ENCODE results near the gene NNT.

Gene NNT

DNA sequence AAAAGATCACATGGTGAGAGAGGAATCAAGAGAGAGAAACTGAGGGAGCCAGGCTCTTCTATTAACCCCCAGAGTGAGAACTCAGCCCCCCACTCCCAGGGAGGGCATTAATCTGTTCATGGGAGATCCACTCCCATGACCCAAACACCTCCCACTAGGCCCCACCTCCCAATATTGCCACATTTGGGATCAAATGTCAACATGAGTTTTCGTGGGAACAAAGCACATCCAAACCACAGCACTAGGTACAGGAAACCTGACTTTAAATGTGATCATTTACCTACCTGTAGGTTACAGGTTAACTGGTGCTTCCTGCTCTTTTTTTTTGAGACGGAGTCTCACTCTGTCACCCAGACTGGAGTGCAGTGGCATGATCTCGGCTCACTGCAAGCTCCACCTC, 16.9 kb downstream of the NNT start:
- no peak overlapping the region for H3K4me3 ChIP-seq
- TF ChIP-seq CTCF (IDR thresholded peaks at IDR 0.05) = no peak
- H3K27ac ChIP-seq = no peak overlapping the region
- H3K9me3 ChIP-seq = no peaks in the 10 kb centered on the region
- intact Hi-C loops (cut with DNase I; ENCODE audit: low total_unique reads) = loop anchor here (10.0 kb wide), 1 partner anchor 1155 kb away; no protein-coding TSS in a partner anchor
- H3K36me3 ChIP-seq = peaks cover 12 to 34% (median 18%) of the 10 kb centered on the region in 3 donors
- H3K4me1 ChIP-seq = peaks cover 0 to 13% (median 0%) of the 10 kb centered on the region in 4 donors
- no peaks in the 10 kb centered on the region for H3K27me3 ChIP-seq
- DNase-seq = no peak

DNA sequence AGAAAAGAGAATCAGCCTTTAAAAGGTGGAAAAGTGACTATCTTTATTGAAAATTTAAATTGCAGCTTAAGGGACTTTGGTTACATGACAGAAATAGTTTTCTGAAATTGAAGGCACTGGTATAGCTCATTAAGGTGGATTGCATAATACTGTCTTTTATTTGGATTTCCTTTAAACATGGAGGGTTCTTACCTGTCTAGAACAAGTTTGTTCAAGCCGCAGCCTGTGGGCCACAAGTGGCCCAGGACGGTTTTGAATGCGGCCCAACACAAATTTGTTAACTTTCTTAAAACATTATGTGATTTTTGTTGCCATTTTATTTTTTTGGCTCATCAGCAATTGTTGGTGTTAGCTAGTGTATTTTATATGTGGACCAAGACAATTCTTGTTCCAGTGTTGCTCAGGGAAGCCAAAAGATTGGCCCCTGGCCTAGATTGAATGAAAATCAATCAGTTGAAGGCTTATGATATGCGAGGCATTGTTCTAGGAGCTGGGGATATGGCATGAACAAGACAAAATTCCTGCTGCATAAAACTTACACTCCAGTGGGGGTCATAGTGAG, 18.0 kb downstream of the NNT start:
- H3K36me3 ChIP-seq = peaks cover 15 to 27% (median 15%) of the 10 kb centered on the region in 3 donors
- peaks cover 0 to 11% (median 0%) of the 10 kb centered on the region in 4 donors for H3K4me1 ChIP-seq
- no peak for DNase-seq
- intact Hi-C loops (cut with DNase I; ENCODE audit: low total_unique reads) = loop anchor here (10.0 kb wide), 1 partner anchor 1154 kb away; no protein-coding TSS in a partner anchor
- no peak overlapping the region for H3K27ac ChIP-seq
- no peaks in the 10 kb centered on the region for H3K27me3 ChIP-seq
- H3K4me3 ChIP-seq = no peak overlapping the region
- no peak for TF ChIP-seq CTCF (IDR thresholded peaks at IDR 0.05)
- H3K9me3 ChIP-seq = no peaks in the 10 kb centered on the region

GRCh38 chr5:43622074-43622473, 19.1 kb downstream of the NNT start:
- H3K4me1 ChIP-seq = peaks cover 0 to 4% (median 0%) of the 10 kb centered on the region in 4 donors
- no peak overlapping the region for H3K27ac ChIP-seq
- TF ChIP-seq CTCF (IDR thresholded peaks at IDR 0.05) = no peak
- H3K27me3 ChIP-seq = no peaks in the 10 kb centered on the region
- no peak overlapping the region for H3K4me3 ChIP-seq
- H3K36me3 ChIP-seq = peaks cover 14 to 27% (median 15%) of the 10 kb centered on the region in 3 donors
- intact Hi-C loops (cut with DNase I; ENCODE audit: low total_unique reads) = loop anchor here (10.0 kb wide), 1 partner anchor 1153 kb away; no protein-coding TSS in a partner anchor
- H3K9me3 ChIP-seq = no peaks in the 10 kb centered on the region
- no peak for DNase-seq

DNA sequence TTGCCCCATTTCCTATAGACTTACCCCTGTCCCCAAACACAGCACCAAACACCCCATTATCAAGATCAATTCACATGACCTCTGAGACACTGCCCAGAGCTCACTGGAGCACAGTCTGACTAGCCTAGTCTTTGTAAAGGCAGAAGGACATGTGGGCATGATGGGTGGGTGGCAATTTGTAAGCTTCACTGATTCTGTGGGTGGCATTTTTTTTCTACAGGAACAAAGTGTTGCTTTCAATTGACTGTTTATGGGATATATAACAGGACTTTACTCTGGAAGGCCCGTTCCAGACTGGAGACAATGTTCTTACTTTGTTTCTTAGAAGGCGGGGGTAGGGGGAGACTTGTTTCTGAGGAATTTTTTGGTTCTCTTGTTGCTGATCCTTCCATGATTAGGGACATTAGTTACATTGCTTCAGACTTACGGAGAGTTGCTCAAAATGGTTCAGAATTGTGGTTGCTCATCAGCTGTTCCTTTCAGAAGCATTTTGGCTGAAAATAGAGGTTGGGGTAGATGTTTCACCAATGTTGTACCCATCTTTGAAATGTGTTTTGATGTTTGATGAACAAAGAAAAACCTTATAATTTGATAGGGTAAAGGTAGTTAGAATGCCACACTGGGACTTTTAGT, 20.2 kb downstream of the NNT start:
- intact Hi-C loops (cut with DNase I; ENCODE audit: low total_unique reads) = loop anchor here (10.0 kb wide), 1 partner anchor 1152 kb away; no protein-coding TSS in a partner anchor
- DNase-seq = no peak
- Histone ChIP-seq H3K36me3 (peaks cover 7 to 23% (median 19%) of the 10 kb centered on the region in 3 donors), H3K27ac (no peak overlapping the region), H3K9me3 (no peaks in the 10 kb centered on the region), H3K27me3 (no peaks in the 10 kb centered on the region), H3K4me1 (peaks cover 0 to 6% (median 0%) of the 10 kb centered on the region in 4 donors), H3K4me3 (no peak overlapping the region)
- no peak for TF ChIP-seq CTCF (IDR thresholded peaks at IDR 0.05)

DNA sequence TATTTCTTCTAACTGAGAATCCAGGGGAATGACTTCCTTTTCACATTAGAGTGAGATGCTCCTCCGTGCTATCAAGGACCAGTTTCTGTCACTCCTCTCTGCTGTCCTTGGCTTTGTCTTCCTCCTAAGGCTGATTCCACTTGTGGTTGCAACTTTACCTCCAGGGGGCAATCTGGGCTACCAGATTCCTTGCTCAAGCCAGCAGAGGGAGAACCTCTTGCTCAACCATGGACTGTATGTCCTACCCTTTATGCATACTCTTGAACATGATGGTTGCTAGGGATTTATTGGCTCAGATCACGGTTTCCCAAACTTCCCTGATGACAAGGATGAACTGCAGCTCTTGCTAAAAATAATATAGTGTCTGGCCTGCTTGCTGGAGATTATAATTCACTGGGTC, 24.0 kb downstream of the NNT start:
- peak; percentile 47 to 50 for TF ChIP-seq CTCF (IDR thresholded peaks at IDR 0.05)
- peak in 1 of 2 donors; percentile 28 for DNase-seq
- H3K36me3 ChIP-seq = peaks cover 9 to 24% (median 19%) of the 10 kb centered on the region in 3 donors
- intact Hi-C loops (cut with DNase I; ENCODE audit: low total_unique reads) = loop anchor here (10.0 kb wide), 1 partner anchor 1148 kb away; no protein-coding TSS in a partner anchor
- H3K27ac ChIP-seq = no peak overlapping the region
- H3K27me3 ChIP-seq = no peaks in the 10 kb centered on the region
- peaks cover 0 to 15% (median 0%) of the 10 kb centered on the region in 4 donors for H3K4me1 ChIP-seq
- no peaks in the 10 kb centered on the region for H3K9me3 ChIP-seq
- no peak overlapping the region for H3K4me3 ChIP-seq
